H9 (cell line): ENCODE data around the gene LRRC17. TPM values are rescaled to one million over a fixed set of nuclear protein-coding genes. Genes with fewer than 3 reads are reported as not detected.

Experiments
- DNase-seq: peaks from one replicate; pipeline ENCODE4 v3.0.0-alpha.2; 2017
- H2AFZ ChIP-seq: one replicate; pipeline ENCODE4 v1.6.1; 2013; ENCODE audit warnings: mild to moderate bottlenecking, low read length, control low read depth, moderate library complexity
- H2AK5ac ChIP-seq: 2 replicates; pipeline ENCODE4 v1.6.1; 2013; ENCODE audit warnings: low read length, control low read depth, mixed read lengths; ENCODE audit not compliant: insufficient read length
- H2BK120ac ChIP-seq: one replicate; pipeline ENCODE4 v1.6.1; 2013; ENCODE audit warnings: low read depth, mild to moderate bottlenecking, low read length, control low read depth, inconsistent platforms; ENCODE audit not compliant: poor library complexity, severe bottlenecking
- H2BK12ac ChIP-seq: 2 replicates; pipeline ENCODE4 v1.6.1; 2013; ENCODE audit warnings: low read length, control low read depth, mixed read lengths, low read depth; ENCODE audit not compliant: insufficient read length
- H2BK15ac ChIP-seq: 2 replicates; pipeline ENCODE4 v1.6.1; 2013; ENCODE audit warnings: low read depth, low read length, control low read depth
- H2BK20ac ChIP-seq: one replicate; pipeline ENCODE4 v1.6.1; 2013; ENCODE audit warnings: low read depth, mild to moderate bottlenecking, low read length, control low read depth, inconsistent platforms; ENCODE audit not compliant: poor library complexity, severe bottlenecking
- H2BK5ac ChIP-seq: 2 replicates; pipeline ENCODE4 v1.6.1; 2013; ENCODE audit warnings: low read length, control low read depth, mixed read lengths; ENCODE audit not compliant: insufficient read length
- H3K14ac ChIP-seq: 2 replicates; pipeline ENCODE4 v1.6.1; 2013; ENCODE audit warnings: low read length, control low read depth; ENCODE audit not compliant: insufficient read depth
- H3K18ac ChIP-seq: 2 replicates; pipeline ENCODE4 v1.6.1; 2013; ENCODE audit warnings: low read depth, mild to moderate bottlenecking, mixed read lengths, low read length, control low read depth; ENCODE audit not compliant: insufficient read length
- H3K23ac ChIP-seq: 2 replicates; pipeline ENCODE4 v1.6.1; 2013; ENCODE audit warnings: low read length, control low read depth, mixed read lengths, low read depth; ENCODE audit not compliant: insufficient read length
- H3K23me2 ChIP-seq: 2 replicates; pipeline ENCODE4 v1.6.1; 2013; ENCODE audit warnings: low read depth, mild to moderate bottlenecking, mixed read lengths, low read length, control low read depth; ENCODE audit not compliant: insufficient read length, poor library complexity, severe bottlenecking
- H3K27ac ChIP-seq: 2 replicates; pipeline ENCODE4 v1.5.1; 2013; ENCODE audit warnings: low read length, control low read depth, mixed read lengths, low read depth; ENCODE audit not compliant: insufficient read length
- H3K27me3 ChIP-seq: 2 replicates; pipeline ENCODE4 v1.6.1; 2013; ENCODE audit warnings: low read length, control low read depth, inconsistent platforms; ENCODE audit not compliant: insufficient read depth
- H3K4ac ChIP-seq: 2 replicates; pipeline ENCODE4 v1.6.1; 2013; ENCODE audit warnings: low read depth, mild to moderate bottlenecking, control low read depth, inconsistent platforms, low read length, moderate library complexity
- H3K4me1 ChIP-seq: 2 replicates; pipeline ENCODE4 v1.6.1; 2013; ENCODE audit warnings: low read length, control low read depth, inconsistent platforms; ENCODE audit not compliant: insufficient read depth
- H3K4me2 ChIP-seq: 2 replicates; pipeline ENCODE4 v1.6.1; 2013; ENCODE audit warnings: low read length, control low read depth, mixed read lengths; ENCODE audit not compliant: insufficient read length, insufficient read depth
- H3K56ac ChIP-seq: 2 replicates; pipeline ENCODE4 v1.6.1; 2013; ENCODE audit warnings: low read depth, mild to moderate bottlenecking, mixed read lengths, low read length, control low read depth; ENCODE audit not compliant: insufficient read length
- H3K79me1 ChIP-seq: 2 replicates; pipeline ENCODE4 v1.6.1; 2013; ENCODE audit warnings: low read depth, mild to moderate bottlenecking, moderate library complexity, low read length, control low read depth, inconsistent platforms; ENCODE audit not compliant: insufficient read depth, poor library complexity, severe bottlenecking
- H3K79me2 ChIP-seq: 2 replicates; pipeline ENCODE4 v1.6.1; 2013; ENCODE audit warnings: low read length, control low read depth, inconsistent platforms; ENCODE audit not compliant: insufficient read depth
- H3K9ac ChIP-seq: 2 replicates; pipeline ENCODE4 v1.6.1; 2013; ENCODE audit warnings: low read length, control low read depth, mixed read lengths; ENCODE audit not compliant: insufficient read length; ENCODE audit errors: extremely low read depth
- H3K9me3 ChIP-seq: one replicate; pipeline ENCODE4 v1.6.1; 2013; ENCODE audit warnings: low read depth, low read length, inconsistent platforms; ENCODE audit not compliant: control insufficient read depth
- H3T11ph ChIP-seq: one replicate; pipeline ENCODE4 v1.6.1; 2013; ENCODE audit warnings: mild to moderate bottlenecking, low read length, control low read depth, inconsistent platforms
- H4K20me1 ChIP-seq: one replicate; pipeline ENCODE4 v1.6.1; 2013; ENCODE audit not compliant: control insufficient read depth, insufficient read length, insufficient read depth
- H4K5ac ChIP-seq: 2 replicates; pipeline ENCODE4 v1.6.1; 2013; ENCODE audit warnings: low read depth, mild to moderate bottlenecking, mixed read lengths, low read length, control low read depth; ENCODE audit not compliant: insufficient read length
- H4K8ac ChIP-seq: replicated peaks from 2 replicates; pipeline ENCODE4 v1.6.1; 2013; ENCODE audit warnings: low read length, control low read depth, mixed read lengths, low read depth; ENCODE audit not compliant: insufficient read length
- H4K91ac ChIP-seq: 2 replicates; pipeline ENCODE4 v1.6.1; 2013; ENCODE audit warnings: low read depth, mild to moderate bottlenecking, moderate library complexity, mixed read lengths, low read length, control low read depth; ENCODE audit not compliant: insufficient read length
- H3K27ac Mint-ChIP-seq, 3 experiments: 2 replicates in 2 of 3; 3 replicates in 1 of 3; pipeline ENCODE4 v1.8.0; 2020 to 2021; ENCODE audit warnings: mixed read lengths in 3 of 3, mild to moderate bottlenecking in 1 of 3, moderate library complexity in 1 of 3
- H3K27me3 Mint-ChIP-seq: 2 replicates; pipeline ENCODE4 v1.8.0; 2021; ENCODE audit warnings: low read depth, mild to moderate bottlenecking, moderate library complexity, mixed read lengths
- H3K36me3 Mint-ChIP-seq, 3 experiments: 2 replicates in 2 of 3; 3 replicates in 1 of 3; pipeline ENCODE4 v1.8.0; 2020 to 2021; ENCODE audit warnings: low read depth in 3 of 3, mixed read lengths in 3 of 3; ENCODE audit not compliant: insufficient read depth in 1 of 3
- H3K4me1 Mint-ChIP-seq, 2 experiments: 2 replicates each; pipeline ENCODE4 v1.8.0; 2020; ENCODE audit warnings: mixed read lengths in 2 of 2
- H3K4me3 Mint-ChIP-seq, 2 experiments: 2 replicates in 1 of 2; 3 replicates in 1 of 2; pipeline ENCODE4 v1.8.0; 2020 to 2021; ENCODE audit warnings: mild to moderate bottlenecking in 2 of 2, mixed read lengths in 2 of 2, moderate library complexity in 1 of 2
- H3K9me3 Mint-ChIP-seq, 2 experiments: 2 replicates in 1 of 2; 3 replicates in 1 of 2; pipeline ENCODE4 v1.8.0; 2020; ENCODE audit warnings: mild to moderate bottlenecking in 2 of 2, mixed read lengths in 2 of 2, moderate library complexity in 1 of 2
- CTCF ChIP-seq: fragments of 200-600 bp; sonication (generic); conservative IDR thresholded peaks from 3 replicates; pipeline ENCODE4 v1.8.0; 2021; ENCODE audit warnings: antibody characterized with exemption, mild to moderate bottlenecking
- WGBS: extraction: QIAGEN DNeasy Blood & Tissue Kit; methylation state at CpG from one replicate; pipeline ENCODE4 v1.1.7; 2013; ENCODE audit warnings: missing lambda C conversion rate, low lambda C conversion rate, mixed read lengths; ENCODE audit not compliant: insufficient read length; ENCODE audit errors: extremely low coverage; 5-methylcytosine and 5-hydroxymethylcytosine counted together
- total RNA-seq: library from RNA; stranded (reverse); gene quantifications from 2 replicates; pipeline ENCODE4 v1.2.1, GENCODE V29; 2021

The LRRC17 gene
- total RNA-seq, 1 experiment from 2014 or later, result 2.0 TPM

GRCh38 chr7:102934239-102934638 is 21.4 kb downstream of the LRRC17 start:
- H3K4me2 ChIP-seq, result peak overlapping the region; percentile 20
- peaks cover 22% of the 10 kb centered on the region; the same call in 1 of the 2 replicates for H3K4me1 ChIP-seq
- no peak overlapping the region for H2BK15ac ChIP-seq
- no peak overlapping the region for H4K8ac ChIP-seq
- H4K5ac ChIP-seq, result no peak overlapping the region
- no peak for TF ChIP-seq CTCF
- no peak overlapping the region for H3K14ac ChIP-seq
- H3K9me3 Mint-ChIP-seq, result no peaks in the 10 kb centered on the region
- no peak overlapping the region for H3K23ac ChIP-seq
- H3K27me3 ChIP-seq, result no peaks in the 10 kb centered on the region
- H4K20me1 ChIP-seq, result no peaks in the 10 kb centered on the region
- H3K4me1 Mint-ChIP-seq, result peaks cover 56% of the 10 kb centered on the region in 2 experiments
- no peak overlapping the region for H2BK120ac ChIP-seq
- peak overlapping the region; percentile 93 to 97 (median 94) for H3K27ac Mint-ChIP-seq
- no peak overlapping the region for H4K91ac ChIP-seq
- no peaks in the 10 kb centered on the region for H3K79me1 ChIP-seq
- no CpG with 5 or more reads among the region's 8 CpGs for WGBS
- DNase-seq, result no peak
- H3K27ac ChIP-seq, result peak overlapping the region; percentile 14
- H3K36me3 Mint-ChIP-seq, result no peaks in the 10 kb centered on the region
- no peak overlapping the region for H2BK20ac ChIP-seq
- no peaks in the 10 kb centered on the region for H3K23me2 ChIP-seq
- no peak overlapping the region for H2AFZ ChIP-seq
- H2BK12ac ChIP-seq, result no peak overlapping the region
- peak overlapping the region; percentile 39 to 68; a peak in 4 of 5 replicates for H3K4me3 Mint-ChIP-seq
- no peak overlapping the region for H3K9ac ChIP-seq
- H2BK5ac ChIP-seq, result no peak overlapping the region
- peak overlapping the region; percentile 72 for H3K18ac ChIP-seq
- H3T11ph ChIP-seq, result no peak overlapping the region
- H3K4ac ChIP-seq, result no peak overlapping the region
- H3K9me3 ChIP-seq, result no peaks in the 10 kb centered on the region
- no peaks in the 10 kb centered on the region for H3K79me2 ChIP-seq
- H3K56ac ChIP-seq, result no peak overlapping the region
- no peaks in the 10 kb centered on the region for H3K27me3 Mint-ChIP-seq
- H2AK5ac ChIP-seq, result no peak overlapping the region
